GM12873 (cell line): ENCODE measurements around the gene ZNF423.

Experiments
- TF ChIP-seq, protein P1 (sequence below): IDR thresholded peaks from 2 replicates; pipeline ENCODE4 v1.5.1; 2012; ENCODE audit warnings: low read depth, mild to moderate bottlenecking, moderate library complexity, low read length, control low read depth; ENCODE audit not compliant: insufficient read depth; ENCODE audit errors: missing control alignments

The ZNF423 gene

DNA sequence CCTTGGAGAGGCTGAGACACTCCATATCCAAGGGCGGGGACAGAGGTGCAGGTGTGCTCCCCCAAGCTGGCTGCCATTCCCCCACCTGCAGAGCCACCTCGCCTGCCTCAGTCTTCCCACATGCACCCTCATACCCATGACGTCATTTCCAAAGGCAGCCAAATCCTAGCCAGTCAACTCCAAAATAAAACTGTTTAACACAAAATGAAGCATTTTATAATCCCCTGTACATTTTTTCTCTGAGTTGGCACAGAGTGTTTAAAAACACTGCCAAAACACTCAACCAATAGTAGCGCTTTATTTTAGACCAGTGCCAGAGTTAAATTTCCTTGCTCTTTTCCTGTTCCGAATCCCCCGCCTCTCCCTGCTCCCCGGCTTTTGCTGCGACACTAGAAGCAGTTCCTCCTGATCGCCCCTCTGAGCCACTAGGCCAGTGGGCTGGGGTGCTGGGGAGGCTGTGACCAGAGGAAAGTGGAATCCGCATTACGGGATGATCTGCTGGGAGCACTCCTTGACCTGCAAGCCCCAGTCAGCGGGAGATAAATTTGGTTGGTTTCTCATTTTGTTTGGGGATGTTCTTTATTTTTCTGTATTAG lies 139.5 kb downstream of the ZNF423 start:
- TF ChIP-seq, protein P1, sequence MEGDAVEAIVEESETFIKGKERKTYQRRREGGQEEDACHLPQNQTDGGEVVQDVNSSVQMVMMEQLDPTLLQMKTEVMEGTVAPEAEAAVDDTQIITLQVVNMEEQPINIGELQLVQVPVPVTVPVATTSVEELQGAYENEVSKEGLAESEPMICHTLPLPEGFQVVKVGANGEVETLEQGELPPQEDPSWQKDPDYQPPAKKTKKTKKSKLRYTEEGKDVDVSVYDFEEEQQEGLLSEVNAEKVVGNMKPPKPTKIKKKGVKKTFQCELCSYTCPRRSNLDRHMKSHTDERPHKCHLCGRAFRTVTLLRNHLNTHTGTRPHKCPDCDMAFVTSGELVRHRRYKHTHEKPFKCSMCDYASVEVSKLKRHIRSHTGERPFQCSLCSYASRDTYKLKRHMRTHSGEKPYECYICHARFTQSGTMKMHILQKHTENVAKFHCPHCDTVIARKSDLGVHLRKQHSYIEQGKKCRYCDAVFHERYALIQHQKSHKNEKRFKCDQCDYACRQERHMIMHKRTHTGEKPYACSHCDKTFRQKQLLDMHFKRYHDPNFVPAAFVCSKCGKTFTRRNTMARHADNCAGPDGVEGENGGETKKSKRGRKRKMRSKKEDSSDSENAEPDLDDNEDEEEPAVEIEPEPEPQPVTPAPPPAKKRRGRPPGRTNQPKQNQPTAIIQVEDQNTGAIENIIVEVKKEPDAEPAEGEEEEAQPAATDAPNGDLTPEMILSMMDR, result no peak

- TF ChIP-seq, protein P1, result no peak
These were observed 142.1 kb downstream of the ZNF423 start for GRCh38 chr16:49713770-49714169.

- TF ChIP-seq, protein P1, result no peak
These were observed 143.4 kb downstream of the ZNF423 start for GRCh38 chr16:49712542-49712941.

GRCh38 chr16:49712106-49712505 lies 143.8 kb downstream of the ZNF423 start:
- TF ChIP-seq, protein P1, result no peak

DNA sequence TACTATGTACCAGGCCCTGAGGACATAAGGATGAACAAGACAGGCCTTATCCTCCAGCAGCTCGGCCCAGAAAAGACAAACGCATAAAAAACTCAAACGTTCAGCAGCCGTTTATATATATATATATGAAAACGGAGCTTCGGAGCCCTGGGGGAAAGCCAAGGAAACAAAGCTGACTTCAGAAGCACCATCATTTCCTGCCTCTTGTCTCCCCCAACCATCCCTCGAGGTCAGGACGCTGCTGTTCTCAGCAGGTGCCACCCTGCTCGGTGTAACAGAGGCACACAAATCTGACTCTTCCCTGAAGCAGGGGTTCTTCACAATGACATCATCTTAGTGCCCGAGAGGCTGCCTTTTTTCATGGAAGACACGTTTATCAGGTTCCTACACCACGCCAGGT lies 146.9 kb downstream of the ZNF423 start:
- TF ChIP-seq, protein P1, result no peak

- TF ChIP-seq, protein P1, result no peak
These were observed 147.4 kb downstream of the ZNF423 start for GRCh38 chr16:49708491-49708890.

GRCh38 chr16:49706620-49707355 lies 149.1 kb downstream of the ZNF423 start:
- TF ChIP-seq, protein P1, result no peak
